Superior temporal gyrus (tissue), 1 donor: ENCODE results near the gene XRN1.
"Not testable (repeated sequence)": the region's sequence is repeated elsewhere in the genome, so short reads cannot be mapped to it uniquely, and the experiment has no call there.

Experiments used
- DNase-seq: peaks from one replicate; pipeline ENCODE4 v3.0.0-alpha.2; 2016; ENCODE audit errors: extremely low spot score

The XRN1 gene

DNA sequence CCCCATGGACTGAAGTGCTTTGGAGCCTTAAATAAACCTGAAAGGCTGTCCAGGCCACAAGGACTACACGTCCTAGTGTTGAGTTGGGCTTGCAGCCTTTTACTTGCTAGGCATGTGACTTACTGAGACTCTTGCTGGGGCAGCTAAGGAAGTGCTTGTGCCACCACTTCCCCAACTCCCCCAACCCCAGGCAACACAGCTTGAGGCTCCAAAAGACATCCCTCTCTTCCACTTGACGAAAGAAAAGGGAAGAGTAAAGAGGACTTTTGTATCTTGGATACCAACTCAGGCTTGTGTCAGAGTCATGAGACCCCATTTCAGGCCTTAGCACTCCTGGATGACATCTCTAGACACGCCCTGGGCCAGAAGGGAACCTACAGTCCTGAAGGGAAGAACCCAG, 109.8 kb downstream of the XRN1 start:
- DNase-seq: no peak

DNA sequence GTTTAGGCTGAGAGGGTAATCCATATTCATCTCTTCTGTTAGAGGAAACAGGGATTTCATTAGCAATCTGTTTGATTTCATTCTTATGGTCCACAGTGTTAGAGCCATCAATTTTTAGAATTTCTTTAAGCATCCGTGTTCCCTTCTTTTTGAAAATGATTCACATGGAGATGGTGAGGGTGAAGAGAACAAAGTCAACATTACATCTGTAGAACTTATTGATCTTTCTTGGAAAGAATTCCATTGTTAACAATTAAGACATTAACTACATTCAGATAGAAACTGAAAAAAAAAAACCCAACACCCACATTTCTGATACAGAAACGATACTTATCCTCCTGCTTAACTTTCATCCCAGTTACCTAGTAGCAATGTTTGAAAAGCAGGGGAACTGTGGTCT, 115.4 kb downstream of the XRN1 start:
- no peak for DNase-seq

DNA sequence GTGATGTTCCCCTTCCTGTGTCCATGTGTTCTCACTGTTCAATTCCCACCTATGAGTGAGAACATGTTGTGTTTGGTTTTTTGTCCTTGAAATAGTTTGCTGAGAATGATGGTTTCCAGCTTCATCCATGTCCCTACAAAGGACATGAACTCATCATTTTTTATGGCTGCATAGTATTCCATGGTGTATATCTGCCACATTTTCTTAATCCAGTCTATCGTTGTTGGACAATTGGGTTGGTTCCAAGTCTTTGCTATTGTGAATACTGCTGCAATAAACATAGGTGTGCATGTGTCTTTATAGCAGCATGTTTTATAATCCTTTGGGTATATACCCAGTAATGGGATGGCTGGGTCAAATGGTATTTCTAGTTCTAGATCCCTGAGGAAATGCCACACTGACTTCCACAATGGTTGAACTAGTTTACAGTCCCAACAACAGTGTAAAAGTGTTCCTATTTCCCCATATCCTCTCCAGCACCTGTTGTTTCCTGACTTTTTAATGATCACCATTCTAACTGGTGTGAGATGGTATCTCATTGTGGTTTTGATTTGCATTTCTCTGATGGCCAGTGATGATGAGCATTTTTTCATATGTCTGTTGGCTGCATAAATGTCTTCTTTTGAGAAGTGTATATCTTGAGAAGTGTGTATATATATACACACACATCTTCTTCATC, 123.4 kb downstream of the XRN1 start:
- not testable (repeated sequence) for DNase-seq

DNA sequence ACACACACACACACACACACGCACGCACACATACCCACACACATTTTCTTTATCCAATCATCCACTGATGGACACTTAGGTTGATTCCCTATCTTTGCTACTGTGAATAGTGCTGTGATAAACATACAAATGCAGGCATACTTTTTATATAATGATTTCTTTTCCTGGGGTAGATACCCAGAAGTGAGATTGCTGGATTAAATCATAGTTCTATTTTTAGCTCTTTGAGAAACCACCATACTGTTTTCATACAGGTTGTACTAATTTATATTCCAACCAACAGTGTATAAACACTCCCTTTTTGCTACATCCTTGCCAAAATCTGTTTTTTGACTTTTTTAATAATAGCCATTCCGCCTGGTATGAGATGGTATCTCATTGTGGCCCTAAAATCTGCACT, 127.9 kb downstream of the XRN1 start:
- DNase-seq: no peak

DNA sequence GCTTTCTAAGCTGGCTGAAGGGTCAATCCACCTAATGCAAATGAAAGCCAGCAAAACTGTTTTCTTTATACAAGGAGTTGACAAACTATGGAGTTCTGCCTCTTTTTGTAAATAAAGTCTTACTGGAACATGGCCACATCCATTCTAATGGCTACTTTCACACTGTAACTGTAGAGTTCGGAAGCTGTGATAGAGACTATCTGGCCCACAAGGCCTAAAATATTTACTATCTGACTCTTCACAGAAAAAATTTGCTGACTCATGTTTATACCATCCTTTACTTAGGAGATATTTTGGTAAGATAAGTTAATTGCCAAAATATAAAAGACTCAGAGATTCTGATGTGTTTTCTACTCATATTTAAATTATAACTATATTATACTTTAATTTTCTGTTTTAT, 128.7 kb downstream of the XRN1 start:
- DNase-seq: no peak

DNA sequence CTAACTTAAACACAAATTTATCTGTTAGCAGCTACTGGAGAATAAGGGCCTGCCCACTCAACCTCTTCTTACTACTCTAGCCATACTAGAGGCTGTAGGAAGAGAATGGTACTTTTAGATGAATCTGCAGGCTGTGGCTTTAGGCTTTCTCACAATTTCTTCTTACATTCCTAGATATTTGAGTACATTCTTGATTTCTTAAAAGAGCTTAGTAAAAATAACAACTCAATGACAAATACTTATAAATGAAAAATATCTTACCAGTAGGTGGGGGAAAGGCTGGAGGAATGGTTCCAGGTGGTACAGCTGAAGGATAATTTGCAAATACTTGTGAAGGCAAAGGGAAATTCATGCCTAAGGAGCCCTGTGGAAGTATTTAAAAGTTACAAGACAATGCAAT, 129.5 kb downstream of the XRN1 start:
- DNase-seq: no peak

DNA sequence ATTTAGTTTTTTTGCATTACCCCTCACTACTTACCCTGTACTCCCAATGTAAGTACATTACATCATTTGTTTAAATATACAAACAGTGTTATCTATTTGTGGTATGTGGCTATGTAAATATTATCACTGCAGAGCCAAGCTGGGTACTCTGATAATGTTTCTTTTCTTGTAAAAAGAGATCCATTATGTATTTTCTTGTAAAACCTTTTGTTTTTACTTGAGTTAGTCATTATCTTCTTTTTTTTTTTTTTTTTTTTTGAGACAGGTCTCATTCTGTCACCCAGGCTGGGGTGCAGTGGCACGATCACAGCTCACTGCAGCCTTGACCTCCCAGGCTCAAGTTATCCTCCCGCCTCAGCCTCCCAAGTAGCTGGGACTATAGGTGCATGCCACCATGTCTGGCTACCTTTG, 131.9 kb downstream of the XRN1 start:
- DNase-seq: not testable (repeated sequence)

DNA sequence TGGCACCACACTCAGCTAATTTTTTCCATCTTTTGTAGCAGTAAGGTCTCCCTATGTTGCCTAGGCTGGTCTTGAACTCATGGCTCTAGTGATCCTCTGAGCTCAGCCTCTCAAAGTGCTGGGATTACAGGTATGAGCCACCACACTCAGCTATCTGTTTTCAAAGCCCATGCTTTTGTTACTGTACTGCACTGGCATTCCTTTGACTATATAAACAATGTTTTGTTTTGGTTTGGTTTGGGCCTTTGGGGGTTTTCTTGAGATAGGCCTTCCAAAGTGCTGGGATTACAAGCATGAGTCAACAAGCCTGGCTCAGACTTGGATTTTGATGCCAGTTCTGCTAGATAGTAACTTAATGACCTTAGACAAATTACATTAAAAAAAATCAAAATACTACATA, 132.8 kb downstream of the XRN1 start:
- DNase-seq: no peak

DNA sequence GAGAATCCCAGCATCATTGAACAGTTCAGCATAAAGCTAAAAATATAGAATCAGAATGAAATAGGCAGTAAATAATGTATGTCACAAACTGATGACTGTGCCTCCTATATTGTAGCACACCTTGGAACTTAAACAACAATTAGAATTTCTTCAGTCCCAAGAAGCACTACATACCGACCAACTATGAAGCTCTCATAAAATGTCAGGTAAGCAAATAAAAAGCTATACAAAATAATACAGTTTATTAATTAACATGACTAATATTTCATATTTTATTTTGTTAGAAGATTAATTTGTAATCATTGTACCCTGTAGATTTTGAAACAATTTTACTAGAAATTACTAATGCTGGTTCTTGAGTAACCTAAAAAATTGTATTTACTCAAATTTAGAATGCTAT, 137.4 kb downstream of the XRN1 start:
- DNase-seq: no peak

DNA sequence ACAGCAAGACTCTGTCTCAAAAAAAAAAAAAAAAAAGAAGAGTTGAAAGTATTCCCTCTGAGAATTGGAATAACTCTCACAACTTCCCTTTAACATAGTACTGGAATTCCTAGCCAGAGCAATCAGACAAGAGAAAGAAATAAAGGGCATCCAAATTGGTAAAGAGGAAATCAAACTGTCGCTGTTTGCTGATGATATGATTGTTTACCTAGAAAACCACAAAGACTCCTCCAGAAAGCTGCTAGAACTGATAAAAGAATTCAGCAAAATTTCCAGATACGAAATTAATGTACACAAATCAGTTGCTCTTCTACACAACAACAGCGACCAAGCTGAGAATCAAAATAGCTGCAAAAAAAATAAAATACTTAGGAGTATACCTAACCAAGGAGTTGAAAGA, 145.0 kb downstream of the XRN1 start:
- DNase-seq: not testable (repeated sequence)

DNA sequence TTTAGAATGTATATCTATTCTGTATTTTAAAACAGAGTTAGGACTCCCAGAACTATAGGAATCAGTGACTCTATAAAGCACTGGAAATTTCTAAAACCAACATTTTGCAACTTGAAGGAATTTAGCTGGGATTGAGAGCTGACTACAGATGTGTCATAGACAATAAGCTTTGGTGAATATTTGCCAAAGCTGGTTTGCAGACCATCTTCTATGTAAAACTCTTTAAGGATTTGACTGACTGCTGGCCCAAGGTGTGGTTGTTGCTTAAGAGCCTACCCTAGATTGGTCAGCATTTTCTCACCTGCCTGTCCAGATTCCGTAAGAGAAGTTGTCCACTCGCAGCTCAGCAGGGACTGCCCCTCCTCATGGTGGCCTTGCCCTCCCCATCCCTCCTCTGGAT, 149.2 kb downstream of the XRN1 start:
- DNase-seq: no peak

DNA sequence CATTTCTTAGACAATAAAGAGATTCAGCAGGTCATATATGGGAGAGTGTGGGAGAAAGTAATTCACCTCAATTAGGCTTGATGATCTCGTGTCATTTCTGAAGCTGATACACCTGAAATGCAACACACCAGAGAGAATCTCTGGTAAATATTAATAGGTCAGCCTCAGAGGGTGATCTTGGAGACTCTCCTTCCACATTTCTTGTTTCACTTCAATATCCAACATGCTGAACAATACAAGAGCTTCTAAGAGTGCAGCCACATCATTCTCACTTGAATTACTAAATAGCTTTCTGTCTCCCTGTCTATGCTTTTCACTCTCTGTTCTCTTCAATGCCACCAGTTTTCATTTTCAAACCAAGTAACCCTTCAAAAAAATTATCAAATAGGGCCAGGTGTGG, 151.3 kb downstream of the XRN1 start:
- no peak for DNase-seq

DNA sequence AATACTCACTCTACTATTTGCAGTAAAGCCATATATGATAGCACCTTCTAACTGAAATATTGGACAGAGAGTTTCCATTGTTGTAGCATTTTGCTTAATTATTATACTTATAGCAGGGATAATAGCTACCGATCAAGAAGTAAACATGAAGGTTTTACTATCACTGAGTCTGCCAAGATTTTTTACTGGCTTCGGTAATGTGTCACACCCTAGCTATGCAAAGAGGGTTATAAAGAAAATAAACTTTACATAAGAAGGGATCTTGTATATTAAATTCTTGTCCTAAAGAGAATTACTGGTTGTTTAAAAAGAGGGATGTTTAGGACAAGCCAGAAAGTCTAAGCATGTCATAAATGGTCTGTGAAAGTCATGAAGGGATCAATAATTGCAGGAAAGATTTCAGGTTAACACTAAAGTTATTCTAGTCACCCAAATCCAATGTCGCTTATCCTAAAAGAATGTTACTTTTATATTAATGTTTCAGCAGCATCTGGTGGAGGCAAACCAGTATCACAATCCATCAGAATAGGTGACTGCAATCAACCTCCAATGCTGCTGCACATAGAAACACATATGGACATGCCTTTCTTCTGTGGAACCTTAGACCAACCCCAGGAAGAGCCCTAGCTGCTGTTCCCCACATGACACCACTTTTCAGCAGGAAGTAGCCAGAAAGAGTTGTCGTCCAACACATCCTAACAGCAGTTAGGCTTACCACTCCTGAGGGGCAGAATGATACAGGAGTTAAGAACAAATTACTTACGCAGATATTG, 159.8 kb downstream of the XRN1 start:
- DNase-seq: no peak

DNA sequence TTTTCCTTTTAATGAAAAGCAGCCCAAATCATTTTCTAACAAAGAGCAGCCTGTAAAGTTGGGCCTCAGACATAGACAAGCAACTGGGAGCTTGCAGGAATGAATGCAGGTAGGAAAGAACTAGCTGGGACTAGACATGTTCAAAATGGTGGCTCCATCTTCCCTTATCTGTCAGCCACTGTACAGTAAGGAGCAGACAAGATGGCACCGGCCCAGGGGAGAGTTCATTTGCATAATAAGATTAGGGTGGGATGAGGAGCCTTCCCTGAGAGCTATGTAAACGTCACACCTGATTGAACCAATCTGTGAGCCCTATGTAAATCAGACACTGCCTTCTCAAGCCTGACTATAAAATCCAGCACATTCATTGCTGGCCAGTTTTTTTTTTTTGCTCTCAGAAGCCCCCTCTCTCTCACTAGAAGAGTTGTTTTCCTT, 162.7 kb downstream of the XRN1 start:
- DNase-seq: no peak

DNA sequence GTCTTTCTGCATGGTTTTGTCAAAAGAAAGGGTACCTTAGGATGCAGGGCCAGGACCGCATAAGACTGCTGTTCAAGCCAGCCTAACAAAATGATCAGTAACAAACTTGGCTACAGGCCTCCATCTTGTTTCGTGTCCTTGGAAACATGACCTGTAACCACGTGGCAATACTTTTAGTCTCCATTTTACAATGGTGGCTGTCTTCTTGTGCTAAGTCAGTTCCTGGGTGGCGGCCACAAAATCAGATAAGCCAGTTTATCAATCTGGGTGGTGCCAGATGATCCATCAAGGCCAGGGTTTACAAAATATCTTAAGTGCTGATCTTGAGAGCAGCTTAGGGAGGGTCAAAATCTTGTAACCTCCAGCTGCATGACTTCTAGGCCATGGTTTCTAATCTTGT, 165.3 kb downstream of the XRN1 start:
- no peak for DNase-seq

DNA sequence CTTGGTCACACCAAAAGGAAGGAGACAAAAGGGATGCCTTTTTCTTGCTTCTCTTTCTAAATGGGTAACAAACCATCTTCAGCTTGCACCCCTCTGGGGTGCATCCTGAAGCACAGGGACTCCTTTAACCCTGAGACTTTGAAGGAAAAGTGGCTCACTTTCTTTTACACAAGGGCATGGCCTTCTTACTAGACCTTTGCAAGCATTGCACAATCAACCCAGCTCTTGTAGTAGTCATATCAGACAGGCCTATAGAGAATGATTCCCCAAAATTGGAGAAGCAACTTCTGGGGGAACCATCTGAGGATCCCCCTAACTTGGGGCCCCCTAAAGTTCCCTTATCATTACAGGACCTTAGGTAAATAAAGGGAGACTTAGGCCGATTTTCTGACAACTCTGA, 166.4 kb downstream of the XRN1 start:
- DNase-seq: no peak

DNA sequence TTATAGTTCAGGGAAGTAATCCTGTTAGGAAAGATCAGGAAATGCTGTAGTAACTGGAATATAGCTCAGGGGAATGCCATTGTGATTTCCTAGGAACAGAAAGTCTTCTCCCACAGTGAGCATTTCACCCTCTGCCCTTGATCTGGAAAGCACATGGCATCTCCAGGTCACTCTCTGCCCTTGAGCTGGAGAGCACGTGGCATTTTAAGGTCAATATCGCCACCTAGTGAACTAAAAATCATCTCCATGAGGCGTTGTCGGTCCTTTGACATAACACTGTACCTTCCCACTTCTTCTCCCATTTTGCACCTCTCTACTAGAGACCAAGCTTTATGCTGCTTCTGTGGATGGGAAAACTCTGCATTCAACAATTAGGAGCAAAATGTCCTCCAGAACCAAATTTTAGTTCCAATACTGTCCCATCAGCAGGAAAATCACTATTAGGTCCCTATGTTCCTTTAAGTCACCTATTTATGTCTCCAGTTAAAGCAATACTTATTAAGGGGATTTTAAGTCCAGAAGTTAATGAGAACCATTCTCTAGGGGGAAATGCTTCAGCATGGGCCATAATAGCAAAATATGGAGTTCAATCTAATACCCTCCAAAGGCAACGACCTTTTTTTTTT, 167.8 kb downstream of the XRN1 start:
- DNase-seq: peak; percentile 88

DNA sequence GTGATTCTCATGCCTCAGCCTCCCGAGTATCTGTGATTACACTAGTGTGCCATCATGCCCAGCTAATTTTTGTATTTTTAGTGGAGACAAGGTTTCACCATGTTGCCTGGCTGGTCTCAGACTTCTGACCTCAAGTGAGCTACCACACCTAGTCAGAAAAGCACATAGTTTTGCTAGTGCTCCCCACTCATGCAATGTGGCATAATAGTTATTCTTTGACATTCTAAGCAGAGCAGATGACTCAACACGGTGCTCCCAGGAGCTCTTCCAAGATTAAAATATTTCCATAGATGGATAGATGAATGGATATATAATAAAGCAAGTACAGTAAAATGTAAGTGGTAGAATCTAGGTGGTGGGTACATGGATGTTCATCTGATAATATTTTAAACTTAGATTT, 169.4 kb downstream of the XRN1 start:
- no peak for DNase-seq

DNA sequence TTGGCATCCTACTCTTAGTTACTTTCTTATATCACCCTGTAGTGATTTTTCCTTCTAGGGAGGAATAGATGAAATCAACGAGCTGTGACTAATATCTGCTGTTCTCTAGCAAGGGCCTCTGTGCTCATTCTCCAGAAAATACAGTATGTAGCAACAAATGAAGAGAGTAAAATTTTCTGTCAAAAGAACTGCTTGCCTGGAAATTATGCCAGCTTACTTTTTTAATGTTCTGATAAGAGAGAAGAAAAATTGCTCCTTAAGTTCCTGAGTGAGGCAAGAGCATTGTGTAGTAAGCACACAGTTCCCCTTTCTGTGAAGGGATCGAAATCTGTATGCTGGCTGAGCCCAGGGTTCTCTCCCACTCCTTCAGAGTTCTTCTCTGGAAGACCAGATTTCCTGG, 171.1 kb downstream of the XRN1 start:
- no peak for DNase-seq

DNA sequence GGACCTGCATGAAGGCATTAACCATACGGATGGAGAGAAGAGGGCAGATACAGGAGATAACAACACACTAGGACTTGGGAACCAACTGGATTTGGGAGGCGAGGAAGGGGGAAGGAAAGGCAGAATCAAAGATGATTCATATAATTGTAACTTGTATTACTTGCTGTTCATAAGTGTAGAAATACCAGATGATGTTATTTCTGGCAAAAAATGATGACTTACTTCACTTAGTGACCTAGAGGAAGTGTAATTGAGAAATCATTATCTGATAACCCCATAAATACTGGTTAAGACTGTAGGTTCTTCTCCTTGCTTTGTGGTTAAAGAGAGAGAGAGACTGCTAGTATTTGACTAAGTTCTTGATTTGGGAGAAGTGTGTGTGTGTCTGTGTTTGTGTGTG, 172.0 kb downstream of the XRN1 start:
- DNase-seq: no peak

DNA sequence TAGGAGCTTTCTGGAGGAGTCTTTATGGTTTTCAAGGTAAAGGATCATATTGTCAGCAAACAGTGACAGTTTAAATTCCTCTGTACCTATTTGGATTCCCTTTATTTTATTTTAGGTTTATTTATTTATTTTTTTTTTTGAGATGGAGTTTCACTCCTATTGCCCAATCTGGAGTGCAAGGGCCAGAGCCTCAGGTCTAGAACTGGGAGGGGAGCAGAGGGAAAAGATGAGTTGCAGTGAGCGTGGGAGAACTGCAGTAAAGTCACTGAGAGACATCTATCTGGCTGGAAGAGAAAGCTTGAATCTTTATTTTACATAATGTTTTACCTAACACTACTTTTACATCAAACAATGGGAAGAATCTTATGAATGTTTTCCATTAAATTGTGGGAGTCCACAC, 172.9 kb downstream of the XRN1 start:
- no peak for DNase-seq

DNA sequence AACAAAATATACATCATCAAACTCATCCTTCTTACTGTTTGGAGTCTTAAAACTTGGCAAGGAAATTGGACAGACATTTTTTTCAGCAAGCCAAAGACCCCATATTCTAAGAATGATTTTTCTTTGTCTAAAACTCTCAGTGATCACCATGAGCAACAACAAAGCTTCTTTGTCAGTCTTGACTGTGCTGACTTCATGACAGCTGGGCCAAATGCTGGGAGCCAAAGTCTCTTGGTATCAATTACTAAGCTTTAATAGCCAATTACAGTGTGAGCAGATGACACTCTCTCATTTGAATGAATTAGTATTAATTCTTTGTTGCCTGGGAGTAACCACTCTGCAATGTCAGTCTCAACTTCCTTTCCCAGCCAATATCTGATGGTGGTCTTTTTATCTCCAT, 174.3 kb downstream of the XRN1 start:
- peak; percentile 84 for DNase-seq
